ENCODE data around the gene STK17B.
A peak's percentile ranks its signal among the peaks of the same experiment; 100 is the strongest.

The STK17B gene

DNA sequence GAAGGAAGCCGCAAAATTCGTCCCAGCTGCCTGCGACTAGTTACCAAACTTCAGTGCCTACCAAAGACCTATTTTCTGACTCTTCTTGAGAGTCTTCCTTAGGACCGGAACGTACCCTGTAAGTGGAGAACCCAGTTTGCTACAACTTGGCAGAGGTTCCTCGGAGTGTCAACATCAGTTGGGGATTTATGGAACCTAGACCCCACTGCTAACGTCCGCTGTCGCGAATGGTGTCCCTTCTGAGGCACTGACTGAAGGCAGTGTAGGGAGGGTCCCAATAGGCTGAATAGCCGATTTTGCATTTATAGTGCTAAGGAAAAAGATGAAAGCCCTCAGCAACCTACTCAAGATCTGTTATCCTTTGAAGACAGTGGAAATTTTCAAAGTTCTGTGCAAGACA is 568 bp upstream of the STK17B start:
- Mint-ChIP-seq H3K27ac (peak overlapping the region; percentile 81), H3K36me3 (peaks cover 20% of the 10 kb centered on the region), H3K27me3 (no peaks in the 10 kb centered on the region), H3K4me3 (peak overlapping the region; percentile 73), H3K9me3 (no peaks in the 10 kb centered on the region), H3K4me1 (peaks cover 50% of the 10 kb centered on the region)

DNA sequence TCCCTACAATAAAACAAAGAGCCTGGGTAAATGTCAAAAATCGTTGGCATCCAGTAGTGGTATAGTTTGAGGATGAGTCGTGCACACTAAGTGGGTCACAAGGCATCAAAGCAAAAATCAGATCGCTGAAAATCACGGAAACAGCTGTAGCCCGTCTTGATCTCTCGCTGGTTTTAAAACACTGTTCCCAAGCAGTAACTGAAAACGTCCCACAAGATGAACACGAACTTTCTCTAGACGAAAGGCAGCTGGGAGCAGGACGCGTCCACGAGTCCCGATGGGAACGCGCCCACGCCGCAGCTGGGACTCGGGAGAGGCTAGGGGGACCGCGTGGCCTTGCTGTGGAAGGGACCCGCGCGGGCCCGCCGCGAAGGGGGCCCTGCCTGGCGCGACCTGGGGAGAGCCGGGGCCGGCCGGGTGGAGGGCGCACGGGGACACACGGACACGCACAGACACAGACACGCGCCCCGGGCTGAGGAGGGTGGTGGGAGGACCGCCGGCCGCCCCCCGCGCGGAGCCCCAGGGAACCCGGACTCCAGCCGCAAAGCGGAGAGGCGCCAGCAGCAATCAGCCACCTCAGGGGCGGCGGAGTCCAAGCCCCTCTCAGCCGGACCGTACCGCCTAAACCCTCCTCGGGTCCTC is 651 bp downstream of the STK17B start:
- no peaks in the 10 kb centered on the region for H3K9me3 Mint-ChIP-seq
- no peaks in the 10 kb centered on the region for H3K27me3 Mint-ChIP-seq
- peaks cover 25% of the 10 kb centered on the region for H3K36me3 Mint-ChIP-seq
- peak overlapping the region; percentile 98 for H3K4me3 Mint-ChIP-seq
- peaks cover 47% of the 10 kb centered on the region for H3K4me1 Mint-ChIP-seq
- H3K27ac Mint-ChIP-seq, result peak overlapping the region; percentile 98

DNA sequence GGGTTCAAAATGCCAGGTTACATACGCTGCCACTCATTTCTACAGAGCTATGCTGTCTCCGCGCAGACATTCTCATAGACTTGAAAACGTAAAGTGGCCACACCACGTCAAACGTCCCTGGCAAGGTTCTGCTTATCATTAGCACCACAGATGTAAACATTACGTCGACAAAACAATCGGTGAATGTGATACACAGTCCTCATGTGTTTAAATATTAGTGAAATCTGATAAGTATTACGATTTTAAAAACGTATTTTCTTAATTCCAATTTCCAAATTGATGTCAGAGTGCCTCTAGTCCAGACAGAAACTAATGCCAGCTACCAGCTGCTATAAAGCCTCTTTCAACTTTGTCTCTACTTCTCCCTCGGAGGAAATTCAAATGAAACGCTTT is 1.2 kb downstream of the STK17B start:
- Mint-ChIP-seq H3K36me3 (peaks cover 29% of the 10 kb centered on the region), H3K4me3 (peak overlapping the region; percentile 98), H3K9me3 (no peaks in the 10 kb centered on the region), H3K4me1 (peaks cover 48% of the 10 kb centered on the region), H3K27me3 (no peaks in the 10 kb centered on the region), H3K27ac (peak overlapping the region; percentile 98)

DNA sequence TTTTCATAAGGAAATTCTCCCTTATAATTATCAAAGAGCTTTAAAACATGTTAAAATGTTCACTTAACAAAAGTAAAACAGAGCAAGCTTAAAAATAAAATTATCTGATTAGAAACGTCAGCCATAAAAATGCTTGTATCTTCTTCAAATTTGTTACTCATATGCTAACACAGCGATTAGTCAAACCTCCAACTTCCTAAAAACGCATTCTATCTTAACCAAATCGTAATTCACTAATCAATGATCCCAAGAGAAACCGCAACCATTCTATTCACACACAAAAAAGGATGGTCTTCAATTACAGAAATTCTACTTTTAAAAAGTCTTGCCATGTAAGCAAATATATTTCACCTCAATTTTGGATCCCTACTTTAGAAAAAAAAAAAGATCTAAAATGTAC is 1.9 kb downstream of the STK17B start:
- Mint-ChIP-seq H3K27me3 (no peaks in the 10 kb centered on the region), H3K4me1 (peaks cover 48% of the 10 kb centered on the region), H3K36me3 (peaks cover 32% of the 10 kb centered on the region), H3K4me3 (peak overlapping the region; percentile 98), H3K9me3 (no peaks in the 10 kb centered on the region), H3K27ac (peak overlapping the region; percentile 98)

DNA sequence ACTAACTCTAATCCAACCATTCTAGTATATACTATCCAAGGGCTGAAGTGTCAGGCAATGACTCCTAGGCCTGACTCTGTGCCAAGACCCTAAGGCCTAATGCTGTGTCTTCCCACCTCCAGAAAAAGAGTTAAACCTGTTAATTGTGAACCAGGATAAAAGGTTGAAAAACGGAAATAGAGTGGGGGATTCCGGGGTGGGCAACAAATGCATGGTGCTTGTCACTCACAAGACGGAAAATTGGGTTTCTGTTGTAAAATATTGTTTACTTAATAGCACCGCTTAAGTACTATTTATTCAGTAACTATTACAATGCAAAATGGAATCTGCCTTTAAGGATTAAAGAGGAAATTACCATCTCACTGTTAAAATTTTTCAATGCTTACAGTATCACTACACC is 3.2 kb downstream of the STK17B start:
- peaks cover 44% of the 10 kb centered on the region for H3K4me1 Mint-ChIP-seq
- H3K4me3 Mint-ChIP-seq, result peak overlapping the region; percentile 98
- no peaks in the 10 kb centered on the region for H3K9me3 Mint-ChIP-seq
- peak overlapping the region; percentile 93 for H3K27ac Mint-ChIP-seq
- peaks cover 36% of the 10 kb centered on the region for H3K36me3 Mint-ChIP-seq
- no peaks in the 10 kb centered on the region for H3K27me3 Mint-ChIP-seq

DNA sequence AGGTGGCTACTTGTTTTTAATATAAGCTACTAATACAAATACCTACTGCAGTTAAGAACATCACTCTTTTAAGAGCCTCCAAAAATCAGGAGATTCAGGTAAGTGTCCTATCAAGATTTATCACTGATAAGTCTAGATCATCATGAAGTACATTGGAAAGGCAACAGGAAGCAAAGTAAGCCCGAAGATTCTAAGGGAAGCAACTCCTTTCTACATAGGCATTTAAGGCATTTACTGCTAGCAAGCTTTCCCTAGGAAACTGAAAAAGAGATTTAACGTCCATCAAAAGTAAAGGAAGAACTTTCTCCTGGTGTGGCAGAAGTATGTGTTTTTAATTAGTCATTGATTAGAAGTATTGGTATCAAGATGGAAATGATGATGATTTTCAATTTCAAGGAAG is 3.7 kb downstream of the STK17B start:
- Mint-ChIP-seq H3K4me3 (peak overlapping the region; percentile 98), H3K27ac (peak overlapping the region; percentile 93), H3K27me3 (no peaks in the 10 kb centered on the region), H3K4me1 (peaks cover 44% of the 10 kb centered on the region), H3K9me3 (no peaks in the 10 kb centered on the region), H3K36me3 (peaks cover 40% of the 10 kb centered on the region)

DNA sequence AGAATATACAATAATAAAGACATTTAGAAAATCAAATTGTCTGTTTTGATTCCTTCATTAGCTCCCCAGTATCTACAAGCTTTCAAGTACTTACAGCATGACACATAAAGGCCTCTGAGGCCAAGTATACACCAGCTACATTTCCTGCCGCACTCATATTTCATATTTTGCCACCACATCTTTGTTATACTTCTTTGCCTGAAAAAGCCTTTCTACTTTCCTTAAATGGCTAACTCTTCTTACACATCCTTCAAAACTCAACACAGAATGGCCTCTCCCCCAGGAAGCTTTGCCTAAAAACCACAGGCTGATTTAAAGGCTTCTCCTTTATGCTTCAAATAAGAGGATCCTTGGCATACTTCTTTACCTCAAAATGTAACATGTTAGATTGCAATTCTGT is 4.5 kb downstream of the STK17B start:
- H3K9me3 Mint-ChIP-seq, result no peaks in the 10 kb centered on the region
- H3K27ac Mint-ChIP-seq, result peak overlapping the region; percentile 93
- H3K4me3 Mint-ChIP-seq, result peak overlapping the region; percentile 98
- H3K27me3 Mint-ChIP-seq, result no peaks in the 10 kb centered on the region
- peaks cover 46% of the 10 kb centered on the region for H3K36me3 Mint-ChIP-seq
- H3K4me1 Mint-ChIP-seq, result peaks cover 49% of the 10 kb centered on the region

DNA sequence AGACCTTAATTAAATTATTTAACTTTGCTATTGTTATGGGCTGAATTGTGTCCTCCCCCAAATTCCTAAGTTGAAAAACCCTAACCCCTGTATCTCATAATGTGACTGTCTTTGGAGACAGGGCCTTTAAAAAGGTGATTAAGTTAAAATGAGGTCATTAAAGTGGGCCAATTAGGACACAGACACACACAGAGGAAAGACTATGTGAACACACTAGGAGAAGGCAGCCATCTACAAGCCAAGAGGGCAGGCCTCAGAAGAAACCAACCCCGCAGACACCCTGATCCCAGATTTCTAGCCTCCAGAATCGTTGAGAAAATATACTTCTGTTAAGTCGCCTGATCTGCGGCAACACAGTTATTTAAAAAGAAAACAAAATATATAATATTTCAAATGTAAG is 6.4 kb downstream of the STK17B start:
- H3K9me3 Mint-ChIP-seq, result no peaks in the 10 kb centered on the region
- H3K4me3 Mint-ChIP-seq, result peak overlapping the region; percentile 89
- H3K27me3 Mint-ChIP-seq, result no peaks in the 10 kb centered on the region
- peaks cover 45% of the 10 kb centered on the region for H3K36me3 Mint-ChIP-seq
- peaks cover 60% of the 10 kb centered on the region for H3K4me1 Mint-ChIP-seq
- H3K27ac Mint-ChIP-seq, result peak overlapping the region; percentile 99

DNA sequence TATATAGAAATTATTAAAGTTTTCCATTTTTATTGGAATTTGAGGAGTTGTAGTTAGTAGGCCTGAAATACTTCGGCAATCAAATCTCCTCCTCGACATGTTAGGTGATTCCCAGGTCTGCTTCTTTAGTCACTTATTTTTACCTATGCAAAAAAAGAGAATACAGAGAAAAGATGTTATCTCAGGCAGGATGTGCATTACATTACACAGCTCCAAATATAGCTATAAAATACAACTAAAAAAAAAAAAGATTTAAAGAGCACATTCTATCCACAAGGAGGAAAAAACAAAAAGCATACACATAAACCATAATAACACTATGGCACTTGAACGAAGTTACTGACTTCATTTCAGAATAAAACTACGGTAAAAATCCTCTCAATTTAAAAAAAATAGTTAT is 8.1 kb downstream of the STK17B start:
- Mint-ChIP-seq H3K27me3 (no peaks in the 10 kb centered on the region), H3K27ac (peak overlapping the region; percentile 99), H3K9me3 (no peaks in the 10 kb centered on the region), H3K4me3 (peak overlapping the region; percentile 90), H3K36me3 (peaks cover 39% of the 10 kb centered on the region), H3K4me1 (peaks cover 70% of the 10 kb centered on the region)

DNA sequence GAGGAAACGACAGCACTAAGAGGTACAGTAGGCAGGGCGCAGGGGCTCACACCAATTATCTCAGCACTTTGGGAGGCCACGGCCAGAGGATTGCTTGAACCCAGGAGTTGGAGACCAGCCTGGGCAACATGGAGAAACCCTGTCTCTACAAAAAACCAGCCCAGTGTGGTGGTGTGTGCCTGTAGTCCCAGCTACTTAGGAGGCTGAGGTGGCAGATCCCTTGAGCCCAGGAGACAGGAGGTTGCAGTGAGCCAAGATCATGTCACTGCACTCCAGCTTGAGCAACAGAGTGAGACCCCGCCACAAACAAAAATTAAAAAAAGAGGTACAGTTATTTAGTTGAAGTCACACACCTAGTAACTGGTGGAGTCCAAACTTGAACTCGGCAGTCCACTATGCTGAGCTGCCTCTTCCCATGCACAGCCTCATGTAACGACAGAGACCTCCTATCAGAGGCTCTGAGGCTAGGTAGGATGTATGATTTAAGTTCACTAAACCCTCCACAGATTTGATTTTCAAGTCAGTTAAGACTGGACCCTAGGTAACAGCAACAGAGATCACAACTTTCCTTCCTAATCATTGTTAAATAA is 8.7 kb downstream of the STK17B start:
- Mint-ChIP-seq H3K9me3 (no peaks in the 10 kb centered on the region), H3K4me3 (peak overlapping the region; percentile 90), H3K36me3 (peaks cover 37% of the 10 kb centered on the region), H3K27me3 (no peaks in the 10 kb centered on the region), H3K4me1 (peaks cover 74% of the 10 kb centered on the region), H3K27ac (peak overlapping the region; percentile 99)

DNA sequence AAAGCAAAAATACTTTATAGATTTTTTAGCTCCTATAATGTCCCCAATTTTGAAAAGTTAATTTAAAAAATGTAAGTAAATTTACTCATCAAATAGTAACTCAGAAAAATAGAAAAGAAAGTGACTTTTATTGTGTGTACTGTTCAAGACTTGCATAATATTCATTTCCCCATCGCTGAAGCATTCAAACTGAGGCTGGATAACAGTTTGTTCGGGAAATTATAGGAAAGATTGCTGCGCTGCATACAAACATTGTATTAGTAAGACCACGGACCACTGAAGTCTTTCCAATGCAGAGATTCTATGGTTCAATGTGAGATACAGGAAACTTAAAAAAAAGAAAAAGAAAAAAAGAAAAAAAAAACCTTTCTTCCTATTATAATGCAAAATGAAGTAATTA is 10.4 kb downstream of the STK17B start:
- Mint-ChIP-seq H3K27me3 (no peaks in the 10 kb centered on the region), H3K36me3 (peaks cover 36% of the 10 kb centered on the region), H3K27ac (peak overlapping the region; percentile 90), H3K4me1 (peaks cover 80% of the 10 kb centered on the region), H3K9me3 (no peaks in the 10 kb centered on the region), H3K4me3 (peak overlapping the region; percentile 90)

DNA sequence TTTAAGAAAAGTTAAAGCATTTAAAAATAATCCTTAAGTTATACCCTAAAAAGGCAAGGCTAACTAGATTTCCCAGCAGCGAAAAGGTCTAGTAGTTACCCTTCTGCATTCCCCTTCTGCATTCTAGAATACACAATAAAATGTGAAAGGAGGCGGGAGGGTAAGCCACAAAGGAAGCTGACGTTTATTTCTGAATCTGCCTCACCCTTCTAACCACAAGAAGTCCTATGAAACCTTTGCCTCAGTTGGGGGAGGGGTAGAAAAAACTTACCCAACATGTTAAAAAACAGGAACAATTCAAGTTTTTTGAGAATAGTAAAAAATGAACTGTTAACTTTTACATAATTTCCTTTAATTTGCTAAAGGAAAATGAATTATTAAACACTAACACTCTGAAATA is 11.3 kb downstream of the STK17B start:
- Mint-ChIP-seq H3K4me1 (peaks cover 80% of the 10 kb centered on the region), H3K27me3 (no peaks in the 10 kb centered on the region), H3K27ac (peak overlapping the region; percentile 59), H3K9me3 (no peaks in the 10 kb centered on the region), H3K36me3 (peaks cover 32% of the 10 kb centered on the region), H3K4me3 (peak overlapping the region; percentile 90)

DNA sequence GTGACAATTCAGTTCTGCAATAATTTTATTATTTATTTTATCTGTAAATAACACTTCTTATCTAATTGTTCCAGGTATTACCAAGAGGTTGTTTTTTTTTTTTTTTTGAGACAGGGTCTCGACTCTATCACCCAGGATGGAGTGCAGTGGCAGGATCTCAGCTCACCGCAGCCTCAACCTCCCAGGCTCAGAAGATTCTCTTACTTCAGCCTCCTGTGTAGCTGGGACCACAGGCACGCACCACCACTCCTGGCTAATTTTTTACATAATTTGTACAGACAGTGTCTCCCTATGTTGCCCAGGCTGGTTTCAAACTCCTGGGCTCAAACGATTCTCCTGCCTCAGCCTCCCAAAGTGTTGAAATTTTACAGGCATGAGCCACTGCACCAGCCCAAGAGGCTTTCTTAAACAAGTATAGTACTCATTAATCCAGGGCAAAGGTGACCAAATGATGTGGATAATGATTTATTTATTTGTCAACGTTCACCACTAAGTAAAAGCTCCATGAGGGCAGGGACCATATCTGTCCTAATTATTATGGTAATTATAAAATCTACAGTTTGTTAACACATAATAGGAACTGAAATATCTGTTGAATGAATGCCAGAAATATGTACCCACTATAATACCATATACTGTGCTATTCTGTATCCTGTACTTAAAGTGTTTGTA is 12.0 kb downstream of the STK17B start:
- peaks cover 34% of the 10 kb centered on the region for H3K36me3 Mint-ChIP-seq
- H3K27me3 Mint-ChIP-seq, result no peaks in the 10 kb centered on the region
- peaks cover 80% of the 10 kb centered on the region for H3K4me1 Mint-ChIP-seq
- H3K9me3 Mint-ChIP-seq, result no peaks in the 10 kb centered on the region
- H3K4me3 Mint-ChIP-seq, result peak overlapping the region; percentile 88
- H3K27ac Mint-ChIP-seq, result peak overlapping the region; percentile 97

DNA sequence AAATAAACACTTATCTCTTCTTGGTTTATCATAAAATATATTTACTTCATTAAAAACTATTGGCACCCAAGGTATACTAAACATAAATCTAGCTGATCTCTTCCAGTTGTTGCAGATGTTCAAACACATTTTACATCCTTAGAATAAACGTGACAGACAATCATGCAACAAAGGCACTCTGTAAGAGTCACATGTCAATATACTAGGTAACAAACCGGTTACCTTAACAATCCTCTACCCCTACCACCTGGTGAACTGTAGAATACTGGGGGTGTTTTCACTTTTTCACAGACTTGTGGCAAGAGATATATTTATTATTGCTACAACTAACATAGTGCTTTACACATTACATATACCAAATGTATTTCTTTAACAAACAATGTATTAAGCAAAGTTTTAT is 15.8 kb downstream of the STK17B start:
- H3K36me3 Mint-ChIP-seq, result peaks cover 34% of the 10 kb centered on the region
- H3K27ac Mint-ChIP-seq, result peak overlapping the region; percentile 90
- H3K4me1 Mint-ChIP-seq, result peaks cover 86% of the 10 kb centered on the region
- H3K27me3 Mint-ChIP-seq, result no peaks in the 10 kb centered on the region
- peak overlapping the region; percentile 56 for H3K4me3 Mint-ChIP-seq
- H3K9me3 Mint-ChIP-seq, result no peaks in the 10 kb centered on the region

DNA sequence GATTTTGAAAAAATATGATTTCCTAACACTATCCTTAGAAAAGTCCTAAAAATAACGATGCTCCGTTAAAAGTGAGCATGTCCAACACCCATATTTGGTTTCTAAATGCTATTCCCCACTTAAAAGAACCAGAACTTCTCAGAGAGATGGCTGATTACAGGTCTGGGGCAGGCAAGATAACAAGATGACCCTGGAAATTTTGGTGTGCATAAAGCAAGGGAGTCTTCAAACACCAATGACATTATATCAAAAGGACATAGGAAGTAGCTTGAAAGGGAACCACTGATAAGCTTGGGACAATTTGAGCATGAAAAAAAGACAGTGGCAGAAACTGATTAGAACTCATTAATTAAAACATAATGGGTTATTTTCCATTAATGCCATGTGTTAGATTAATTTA is 17.9 kb downstream of the STK17B start:
- Mint-ChIP-seq H3K4me1 (peaks cover 95% of the 10 kb centered on the region), H3K36me3 (peaks cover 44% of the 10 kb centered on the region), H3K4me3 (peak overlapping the region; percentile 19), H3K9me3 (no peaks in the 10 kb centered on the region), H3K27ac (peak overlapping the region; percentile 93), H3K27me3 (no peaks in the 10 kb centered on the region)

DNA sequence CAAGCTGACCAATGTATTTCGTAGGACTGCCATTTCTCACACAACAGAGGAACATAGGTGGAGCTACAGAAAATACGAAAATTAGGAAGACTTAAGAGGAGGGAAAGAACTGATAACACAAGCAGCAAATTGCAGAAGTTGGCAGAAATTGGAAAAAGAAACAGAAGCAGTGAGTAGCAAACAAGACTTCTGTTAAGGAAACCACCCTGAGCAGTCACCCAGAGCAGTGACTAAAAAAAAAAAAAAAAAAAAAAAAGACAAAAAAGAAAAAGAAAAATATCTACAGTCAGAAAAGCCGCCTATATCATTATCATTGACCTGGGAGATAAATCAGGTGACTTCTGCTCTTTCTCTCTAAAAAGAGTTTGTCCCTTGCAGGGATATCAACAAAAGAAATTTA is 21.4 kb downstream of the STK17B start:
- Mint-ChIP-seq H3K4me1 (peaks cover 94% of the 10 kb centered on the region), H3K27ac (peak overlapping the region; percentile 97), H3K36me3 (peaks cover 52% of the 10 kb centered on the region), H3K4me3 (peak overlapping the region; percentile 76), H3K9me3 (no peaks in the 10 kb centered on the region), H3K27me3 (no peaks in the 10 kb centered on the region)
